Activated naive CD4-positive, alpha-beta T cell treated with anti-CD3 and anti-CD28 coated beads, Interleukin-2, amount 10 ng/mL, durations not matched to agents 5 hours and 36 hours (primary cell): ENCODE data around the gene UNC93B1. TPM values are rescaled to one million over a fixed set of nuclear protein-coding genes. Genes with fewer than 3 reads are reported as not detected.

Source experiments
- microRNA-seq: library from miRNA; unstranded; fragments of <30 nt; microRNA quantifications from one replicate; pipeline ENCODE4 v1.2.0, GENCODE V29; 2022; ENCODE audit warnings: borderline microRNAs expressed, borderline replicate concordance
- total RNA-seq, 2 experiments: library from RNA; stranded (reverse); gene quantifications; one replicate each; pipeline ENCODE4 v1.2.3, GENCODE V29; 2021

Gene UNC93B1
- total RNA-seq: 10 to 100 TPM; 25.1 to 27.0 TPM

GRCh38 chr11:68003846-68004550, at the start of gene UNC93B1:
Gene UNC93B1, minus strand, starts transcription at chr11:68004097. Its CDS starts 54 bp downstream, at chr11:68004043.

GRCh38 chr11:68038718-68039525, 35.0 kb upstream of the UNC93B1 start, which contains the start of gene TCIRG1:
Gene TCIRG1, plus strand, starts transcription at chr11:68039025. Its CDS starts 2,247 bp downstream, at chr11:68041272.

GRCh38 chr11:68030318-68031143, 26.6 kb upstream of the UNC93B1 start, which contains the start of gene NDUFS8:
Gene NDUFS8, plus strand, starts transcription at chr11:68030681. Its CDS starts 1,471 bp downstream, at chr11:68032152.

GRCh38 chr11:68010090-68011041, 6.5 kb upstream of the UNC93B1 start, which contains the start of gene ALDH3B1:
Gene ALDH3B1, plus strand, starts transcription at chr11:68010327. Its CDS starts 4,971 bp downstream, at chr11:68015298.

Small RNA genes lying within 50 kb of the gene (microRNA-seq; reads per million reads assigned to microRNA genes)
- not detected for gene MIR4691
- gene MIR6753: not detected
- gene MIR7113: not detected

Other genes starting within 250 kb of the UNC93B1 start
- not detected for gene ALDH3B1, start 6.2 kb upstream of the UNC93B1 start, total RNA-seq
- 100 to 1,000 TPM; 105 to 109 TPM for gene NDUFS8, start 26.6 kb upstream of the UNC93B1 start, total RNA-seq
- 100 to 1,000 TPM; 245 to 253 TPM for gene TCIRG1, start 34.9 kb upstream of the UNC93B1 start, total RNA-seq
- 1 to 10 TPM; 5.4 to 5.7 TPM for gene CHKA, start 117.3 kb upstream of the UNC93B1 start, total RNA-seq
- 10 to 100 TPM; 29.3 to 31.5 TPM for gene KMT5B, start 209.2 kb upstream of the UNC93B1 start, total RNA-seq